Measurements from ENCODE around the gene SH2D2A.

The SH2D2A gene

DNA sequence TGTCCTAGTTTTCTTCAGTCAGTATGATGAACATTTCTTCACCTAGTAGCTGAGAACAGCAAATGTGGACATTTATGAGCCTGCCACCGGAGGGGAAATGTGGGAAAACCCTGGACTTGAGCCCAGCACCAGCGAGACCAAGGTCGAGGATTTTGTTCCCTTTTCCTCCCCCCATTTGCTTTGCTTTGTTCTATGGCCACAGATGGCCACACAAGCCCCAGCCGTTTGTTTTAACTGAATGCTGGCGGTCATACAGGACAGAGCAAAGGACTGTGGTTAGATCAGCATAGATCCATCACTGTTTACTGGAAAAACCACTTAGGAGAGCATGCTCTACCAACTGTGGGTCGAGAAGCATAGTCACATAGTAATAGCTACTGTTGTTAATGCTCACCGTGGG lies 20.9 kb downstream of the SH2D2A start:
- TF ChIP-seq ZNF274 (IDR thresholded peaks at IDR 0.05; ENCODE audit: low read depth, low read length), result no peak
- no peak overlapping the region for H3K4me3 ChIP-seq (ENCODE audit: low read length)

DNA sequence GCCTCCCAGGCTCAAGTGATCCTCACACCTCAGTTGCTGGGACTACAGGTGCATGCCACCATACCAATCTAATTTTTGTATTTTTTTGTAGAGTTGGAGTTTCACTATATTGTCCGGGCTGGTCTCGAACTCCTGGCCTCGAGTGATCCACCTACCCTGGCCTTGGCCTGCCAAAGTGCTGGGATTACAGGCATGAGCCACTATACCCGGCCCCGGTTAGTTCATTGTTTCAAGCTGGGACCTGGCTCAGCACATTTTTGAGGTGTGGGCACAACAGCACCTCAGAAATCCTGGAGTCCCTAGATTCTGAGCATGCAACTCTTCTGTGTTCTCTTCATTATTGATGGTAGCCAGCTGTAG lies 21.3 kb downstream of the SH2D2A start:
- TF ChIP-seq ZNF274 (IDR thresholded peaks at IDR 0.05; ENCODE audit: low read depth, low read length), result no peak
- H3K4me3 ChIP-seq (ENCODE audit: low read length), result no peak overlapping the region

- H3K4me3 ChIP-seq (ENCODE audit: low read length), result no peak overlapping the region
- no peak for TF ChIP-seq ZNF274 (IDR thresholded peaks at IDR 0.05; ENCODE audit: low read depth, low read length)
Measured at GRCh38 chr1:156794506-156795373, 21.9 kb downstream of the SH2D2A start.

GRCh38 chr1:156789621-156790318 lies 26.9 kb downstream of the SH2D2A start:
- no peak overlapping the region for H3K4me3 ChIP-seq (ENCODE audit: low read length)
- TF ChIP-seq ZNF274 (IDR thresholded peaks at IDR 0.05; ENCODE audit: low read depth, low read length), result no peak

- TF ChIP-seq ZNF274 (IDR thresholded peaks at IDR 0.05; ENCODE audit: low read depth, low read length), result no peak
- no peak overlapping the region for H3K4me3 ChIP-seq (ENCODE audit: low read length)
Measured at GRCh38 chr1:156788136-156788535, 28.5 kb downstream of the SH2D2A start.

GRCh38 chr1:156786640-156787039 lies 30.0 kb downstream of the SH2D2A start:
- TF ChIP-seq ZNF274 (IDR thresholded peaks at IDR 0.05; ENCODE audit: low read depth, low read length), result no peak
- no peak overlapping the region for H3K4me3 ChIP-seq (ENCODE audit: low read length)

GRCh38 chr1:156785458-156785857 lies 31.2 kb downstream of the SH2D2A start:
- TF ChIP-seq ZNF274 (IDR thresholded peaks at IDR 0.05; ENCODE audit: low read depth, low read length), result no peak
- H3K4me3 ChIP-seq (ENCODE audit: low read length), result no peak overlapping the region

GRCh38 chr1:156781585-156782186 lies 35.0 kb downstream of the SH2D2A start:
- TF ChIP-seq ZNF274 (IDR thresholded peaks at IDR 0.05; ENCODE audit: low read depth, low read length), result no peak
- H3K4me3 ChIP-seq (ENCODE audit: low read length), result no peak overlapping the region

DNA sequence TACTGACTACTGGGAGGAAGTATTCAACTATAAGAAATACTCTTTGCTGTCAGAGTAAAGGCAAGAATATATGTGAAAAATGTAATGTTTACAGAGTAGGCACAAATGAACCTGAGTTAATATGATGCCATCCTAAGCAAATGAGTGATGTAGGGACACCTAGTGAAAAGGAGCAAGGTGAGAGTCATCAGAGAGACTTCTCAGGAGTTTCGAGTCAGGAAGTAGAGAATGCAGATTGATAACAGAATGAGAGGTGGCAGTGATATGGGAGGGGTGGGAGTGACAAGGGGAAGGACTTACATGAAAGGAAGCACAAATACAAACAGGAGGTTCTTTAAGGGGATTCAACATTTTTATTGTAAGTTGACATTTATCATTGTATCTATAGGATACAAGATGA lies 39.1 kb downstream of the SH2D2A start:
- H3K4me3 ChIP-seq (ENCODE audit: low read length), result no peak overlapping the region
- TF ChIP-seq ZNF274 (IDR thresholded peaks at IDR 0.05; ENCODE audit: low read depth, low read length), result no peak

GRCh38 chr1:156776942-156777341 lies 39.7 kb downstream of the SH2D2A start:
- no peak for TF ChIP-seq ZNF274 (IDR thresholded peaks at IDR 0.05; ENCODE audit: low read depth, low read length)
- no peak overlapping the region for H3K4me3 ChIP-seq (ENCODE audit: low read length)

DNA sequence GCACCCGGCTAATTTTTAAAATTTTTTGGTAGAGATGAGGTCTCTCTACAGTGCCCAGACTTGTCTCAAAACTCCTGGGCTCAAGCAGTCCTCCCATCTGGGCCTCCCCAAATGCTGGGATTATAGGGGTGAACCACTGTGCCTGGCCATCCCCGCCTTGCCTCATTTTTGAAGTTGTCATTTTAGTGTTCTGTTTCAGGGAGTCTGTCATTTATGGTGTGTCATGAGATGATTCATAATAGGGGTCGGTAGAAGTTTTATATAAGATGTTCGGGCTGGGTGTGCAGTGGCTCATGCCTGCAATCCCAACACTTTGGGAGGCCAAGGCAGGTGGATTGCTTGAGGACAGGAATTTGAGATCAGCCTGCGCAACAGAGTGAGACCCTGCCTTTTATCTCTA lies 40.8 kb downstream of the SH2D2A start:
- no peak for TF ChIP-seq ZNF274 (IDR thresholded peaks at IDR 0.05; ENCODE audit: low read depth, low read length)
- no peak overlapping the region for H3K4me3 ChIP-seq (ENCODE audit: low read length)

GRCh38 chr1:156773607-156774006 lies 43.0 kb downstream of the SH2D2A start:
- no peak overlapping the region for H3K4me3 ChIP-seq (ENCODE audit: low read length)
- TF ChIP-seq ZNF274 (IDR thresholded peaks at IDR 0.05; ENCODE audit: low read depth, low read length), result no peak

- no peak overlapping the region for H3K4me3 ChIP-seq (ENCODE audit: low read length)
- TF ChIP-seq ZNF274 (IDR thresholded peaks at IDR 0.05; ENCODE audit: low read depth, low read length), result no peak
Measured at GRCh38 chr1:156772728-156773497, 43.7 kb downstream of the SH2D2A start.

GRCh38 chr1:156772222-156772621 lies 44.4 kb downstream of the SH2D2A start:
- no peak overlapping the region for H3K4me3 ChIP-seq (ENCODE audit: low read length)
- no peak for TF ChIP-seq ZNF274 (IDR thresholded peaks at IDR 0.05; ENCODE audit: low read depth, low read length)

All from GM08714 (cell line).